HG02943 (cell line): ENCODE measurements around the gene TOP2B.

ENCODE experiments used
- ATAC-seq: cut with Tn5 transposase; IDR thresholded peaks from one replicate; pipeline ENCODE4 v1.9.1; 2021; ENCODE audit warnings: mild to moderate bottlenecking, low read depth, moderate library complexity; ENCODE audit not compliant: unreplicated experiment

Gene TOP2B

GRCh38 chr3:25678581-25678980 lies 13.9 kb upstream of the TOP2B start:
- ATAC-seq: no peak

- ATAC-seq: no peak
These were observed 12.4 kb upstream of the TOP2B start for GRCh38 chr3:25677121-25677520.

GRCh38 chr3:25674670-25675069 lies 10.0 kb upstream of the TOP2B start:
- ATAC-seq: no peak

- no peak for ATAC-seq
These were observed 9.1 kb upstream of the TOP2B start for GRCh38 chr3:25673738-25674298.

GRCh38 chr3:25665315-25666280 lies 891 bp upstream of the TOP2B start:
- ATAC-seq: peak; percentile 21

GRCh38 chr3:25663869-25664811 lies 567 bp downstream of the TOP2B start:
- ATAC-seq: peak; percentile 29

- ATAC-seq: peak; percentile 18
These were observed 1.3 kb downstream of the TOP2B start for GRCh38 chr3:25663347-25663868.

- ATAC-seq: no peak
These were observed 1.9 kb downstream of the TOP2B start for GRCh38 chr3:25662736-25663320.

- ATAC-seq: no peak
These were observed 2.8 kb downstream of the TOP2B start for GRCh38 chr3:25661694-25662437.

- no peak for ATAC-seq
These were observed 5.9 kb downstream of the TOP2B start for GRCh38 chr3:25658836-25659235.

- no peak for ATAC-seq
These were observed 7.4 kb downstream of the TOP2B start for GRCh38 chr3:25657293-25657692.

- ATAC-seq: no peak
These were observed 9.0 kb downstream of the TOP2B start for GRCh38 chr3:25655659-25656058.

GRCh38 chr3:25654576-25654975 lies 10.1 kb downstream of the TOP2B start:
- ATAC-seq: no peak

GRCh38 chr3:25653322-25653721 lies 11.4 kb downstream of the TOP2B start:
- no peak for ATAC-seq

- no peak for ATAC-seq
These were observed 11.8 kb downstream of the TOP2B start for GRCh38 chr3:25652921-25653320.

- no peak for ATAC-seq
These were observed 15.5 kb downstream of the TOP2B start for GRCh38 chr3:25648925-25649830.

- ATAC-seq: peak; percentile 96
These were observed 16.6 kb downstream of the TOP2B start for GRCh38 chr3:25648107-25648535.

- ATAC-seq: no peak
These were observed 29.7 kb downstream of the TOP2B start for GRCh38 chr3:25635038-25635437.
